Measurements from ENCODE around the gene THSD4. TPM values are rescaled to one million over a fixed set of nuclear protein-coding genes. Genes with fewer than 3 reads are reported as not detected.

THSD4 gene
- total RNA-seq, 1 experiment from 2014 or later, result 0.29 TPM

DNA sequence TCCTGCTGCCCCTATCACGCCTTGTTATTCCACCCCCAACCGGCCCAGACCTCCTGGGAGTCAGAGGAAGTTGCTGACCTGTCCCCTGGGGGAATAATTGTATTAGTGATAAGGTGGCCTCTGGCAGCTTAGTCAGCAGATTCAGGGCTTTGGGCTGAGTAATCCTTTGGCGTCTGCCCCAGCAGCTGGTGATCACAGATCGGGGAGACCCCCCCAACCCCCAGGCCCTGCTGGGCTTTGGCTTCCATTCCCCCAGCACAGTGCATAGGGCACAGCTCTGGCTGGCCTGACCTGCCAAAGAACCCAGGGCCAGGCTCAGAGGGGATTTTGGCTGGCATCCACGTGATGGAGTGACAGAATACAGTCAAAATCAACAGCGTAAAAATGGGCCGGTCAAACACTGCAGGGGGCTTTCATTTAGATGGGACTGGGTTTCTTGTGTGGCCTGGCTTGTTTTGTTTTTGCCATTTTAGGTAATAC lies 691.2 kb downstream of the THSD4 start:
- no peaks in the 10 kb centered on the region for H3K27me3 ChIP-seq (replicated peaks; ENCODE audit: control insufficient read depth, insufficient read depth, low read length)
- no peak for DNase-seq
- H3K9me3 Mint-ChIP-seq (ENCODE audit: unreplicated experiment), result no peaks in the 10 kb centered on the region
- no peak for TF ChIP-seq CTCF (IDR thresholded peaks at IDR 0.05; ENCODE audit: insufficient read depth in 1 of 2, low read depth in 1 of 2, low read length in 1 of 2, severe bottlenecking in 1 of 2, unreplicated experiment in 1 of 2)
- no peaks in the 10 kb centered on the region for H3K36me3 Mint-ChIP-seq (ENCODE audit: insufficient read depth, unreplicated experiment)
- no peaks in the 10 kb centered on the region for H3K9me3 ChIP-seq
- no peaks in the 10 kb centered on the region for H3K4me1 ChIP-seq
- intact Hi-C loops (cut with micrococcal nuclease; ENCODE audit: unreplicated experiment), result loop anchor here (10.0 kb wide), 1 partner anchor 692 kb away; the partner anchor contains the start of gene THSD4
- no peak overlapping the region for H3K27ac Mint-ChIP-seq (ENCODE audit: unreplicated experiment)
- H3K4me3 ChIP-seq (ENCODE audit: low read depth, low read length), result no peak overlapping the region
- ChIA-PET POLR2A (no interaction called here), CTCF (no interaction called here)
- H3K4me3 Mint-ChIP-seq (ENCODE audit: unreplicated experiment), result no peak overlapping the region
- H3K36me3 ChIP-seq (ENCODE audit: control insufficient read depth, insufficient read depth, low read length), result no peaks in the 10 kb centered on the region
- no peaks in the 10 kb centered on the region for H3K27me3 Mint-ChIP-seq (ENCODE audit: insufficient read depth, unreplicated experiment)
- no TSS peak for BruUV-seq (replicated peaks)
- H3K4me1 Mint-ChIP-seq (ENCODE audit: low read depth, unreplicated experiment), result peaks cover 8% of the 10 kb centered on the region

- no peaks in the 10 kb centered on the region for H3K36me3 ChIP-seq (ENCODE audit: control insufficient read depth, insufficient read depth, low read length)
- ChIA-PET CTCF (no interaction called here), POLR2A (no interaction called here)
- Mint-ChIP-seq H3K4me1 (ENCODE audit: low read depth, unreplicated experiment) (peaks cover 8% of the 10 kb centered on the region), H3K9me3 (ENCODE audit: unreplicated experiment) (no peaks in the 10 kb centered on the region), H3K27me3 (ENCODE audit: insufficient read depth, unreplicated experiment) (no peaks in the 10 kb centered on the region), H3K36me3 (ENCODE audit: insufficient read depth, unreplicated experiment) (no peaks in the 10 kb centered on the region), H3K4me3 (ENCODE audit: unreplicated experiment) (no peak overlapping the region), H3K27ac (ENCODE audit: unreplicated experiment) (no peak overlapping the region)
- no peak for DNase-seq
- H3K4me1 ChIP-seq, result no peaks in the 10 kb centered on the region
- no TSS peak for BruUV-seq (replicated peaks)
- intact Hi-C loops (cut with micrococcal nuclease; ENCODE audit: unreplicated experiment), result loop anchor here (10.0 kb wide), 1 partner anchor 692 kb away; the partner anchor contains the start of gene THSD4
- H3K4me3 ChIP-seq (ENCODE audit: low read depth, low read length), result no peak overlapping the region
- no peaks in the 10 kb centered on the region for H3K27me3 ChIP-seq (replicated peaks; ENCODE audit: control insufficient read depth, insufficient read depth, low read length)
- no peaks in the 10 kb centered on the region for H3K9me3 ChIP-seq
- TF ChIP-seq CTCF (IDR thresholded peaks at IDR 0.05; ENCODE audit: insufficient read depth in 1 of 2, low read depth in 1 of 2, low read length in 1 of 2, severe bottlenecking in 1 of 2, unreplicated experiment in 1 of 2), result no peak
These were observed 691.9 kb downstream of the THSD4 start for GRCh38 chr15:71807125-71807629.

DNA sequence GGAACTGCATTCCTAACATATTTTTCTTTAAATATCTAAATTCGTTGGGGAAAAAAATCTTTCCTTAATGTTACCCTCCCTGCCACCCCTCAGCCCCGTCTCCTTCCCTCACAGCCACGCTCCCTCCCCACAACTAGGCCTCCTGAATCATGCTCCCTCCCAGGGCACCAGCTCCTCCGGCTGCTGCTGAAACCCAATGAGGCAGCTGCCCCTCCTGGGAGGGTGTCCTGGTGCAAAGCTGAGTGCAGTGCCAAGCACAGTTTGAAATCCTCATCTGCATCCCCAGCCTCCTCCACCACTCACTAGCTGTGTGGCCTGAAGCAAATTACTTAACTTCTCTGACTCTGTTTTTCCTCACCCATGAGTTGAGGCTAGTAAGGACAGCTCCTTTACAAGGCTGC lies 692.4 kb downstream of the THSD4 start:
- DNase-seq, result no peak
- Histone ChIP-seq H3K4me3 (ENCODE audit: low read depth, low read length) (no peak overlapping the region), H3K9me3 (no peaks in the 10 kb centered on the region), H3K36me3 (ENCODE audit: control insufficient read depth, insufficient read depth, low read length) (no peaks in the 10 kb centered on the region), H3K27me3 (replicated peaks; ENCODE audit: control insufficient read depth, insufficient read depth, low read length) (no peaks in the 10 kb centered on the region), H3K4me1 (no peaks in the 10 kb centered on the region)
- no TSS peak for BruUV-seq (replicated peaks)
- H3K4me3 Mint-ChIP-seq (ENCODE audit: unreplicated experiment), result no peak overlapping the region
- H3K4me1 Mint-ChIP-seq (ENCODE audit: low read depth, unreplicated experiment), result peaks cover 8% of the 10 kb centered on the region
- no peak for TF ChIP-seq CTCF (IDR thresholded peaks at IDR 0.05; ENCODE audit: insufficient read depth in 1 of 2, low read depth in 1 of 2, low read length in 1 of 2, severe bottlenecking in 1 of 2, unreplicated experiment in 1 of 2)
- H3K9me3 Mint-ChIP-seq (ENCODE audit: unreplicated experiment), result no peaks in the 10 kb centered on the region
- no peak overlapping the region for H3K27ac Mint-ChIP-seq (ENCODE audit: unreplicated experiment)
- POLR2A ChIA-PET, result no interaction called here
- intact Hi-C loops (cut with micrococcal nuclease; ENCODE audit: unreplicated experiment), result loop anchor here (10.0 kb wide), 1 partner anchor 693 kb away; the partner anchor contains the start of gene THSD4
- H3K27me3 Mint-ChIP-seq (ENCODE audit: insufficient read depth, unreplicated experiment), result no peaks in the 10 kb centered on the region
- CTCF ChIA-PET, result no interaction called here
- H3K36me3 Mint-ChIP-seq (ENCODE audit: insufficient read depth, unreplicated experiment), result no peaks in the 10 kb centered on the region
